IPS DF 6.9 (cell line): ENCODE data around the gene CPEB3.

Experiments used
- DNase-seq: peaks from one replicate; pipeline ENCODE4 v3.0.0-alpha.2; 2013; ENCODE audit warnings: low read depth, low spot score
- H3K27ac ChIP-seq: one replicate; pipeline ENCODE4 v1.5.1; 2013; ENCODE audit warnings: low read length, control low read depth
- H3K27me3 ChIP-seq: 2 replicates; pipeline ENCODE4 v1.6.1; 2013; ENCODE audit warnings: mild to moderate bottlenecking, low read length; ENCODE audit not compliant: control insufficient read depth, insufficient read depth
- H3K36me3 ChIP-seq: 2 replicates; pipeline ENCODE4 v1.6.1; 2013; ENCODE audit warnings: low read length; ENCODE audit not compliant: control insufficient read depth, insufficient read depth
- H3K4me1 ChIP-seq: 2 replicates; pipeline ENCODE4 v1.6.1; 2013; ENCODE audit warnings: low read length; ENCODE audit not compliant: control insufficient read depth, insufficient read depth
- H3K4me3 ChIP-seq: 2 replicates; pipeline ENCODE4 v1.5.1; 2013; ENCODE audit warnings: mild to moderate bottlenecking, low read length
- H3K9me3 ChIP-seq: 2 replicates; pipeline ENCODE4 v1.6.1; 2013; ENCODE audit warnings: low read length, inconsistent platforms; ENCODE audit not compliant: control insufficient read depth, insufficient read depth
- WGBS: extraction: QIAGEN DNeasy Blood & Tissue Kit; methylation state at CpG from one replicate; pipeline ENCODE4 v1.1.7; 2013; ENCODE audit warnings: mixed read lengths, missing lambda C conversion rate; ENCODE audit not compliant: insufficient read length, insufficient coverage; 5-methylcytosine and 5-hydroxymethylcytosine counted together

CPEB3 gene

DNA sequence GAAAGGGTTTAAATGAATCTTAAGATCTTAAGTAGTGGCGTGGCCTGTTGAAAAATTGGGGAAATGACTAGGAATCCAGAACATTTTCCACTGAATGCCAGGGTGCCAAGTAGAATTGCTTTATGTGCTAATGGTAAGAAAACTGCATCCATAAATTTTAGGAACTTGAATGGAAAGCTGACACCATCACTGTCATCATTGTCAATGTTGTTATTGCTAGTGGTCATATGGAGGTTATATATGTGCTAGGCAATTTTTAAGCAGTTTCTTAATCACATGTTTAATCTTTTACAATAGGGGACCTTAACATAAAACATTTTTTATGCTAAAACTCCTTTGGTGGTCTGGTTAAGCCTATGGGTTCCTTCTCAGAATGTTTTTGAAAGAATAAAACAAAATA, 13.2 kb upstream of the CPEB3 start:
- Histone ChIP-seq H3K36me3 (no peaks in the 10 kb centered on the region), H3K9me3 (no peaks in the 10 kb centered on the region), H3K4me3 (no peak overlapping the region), H3K27ac (no peak overlapping the region), H3K4me1 (no peaks in the 10 kb centered on the region; the same call in 1 of the 2 replicates), H3K27me3 (no peaks in the 10 kb centered on the region)
- 100% methylated on average over 1 of the region's 1 CpG for WGBS
- DNase-seq = no peak

GRCh38 chr10:92303096-92303495, 12.2 kb upstream of the CPEB3 start:
- no peaks in the 10 kb centered on the region for H3K36me3 ChIP-seq
- H3K27me3 ChIP-seq = no peaks in the 10 kb centered on the region
- H3K27ac ChIP-seq = no peak overlapping the region
- H3K9me3 ChIP-seq = no peaks in the 10 kb centered on the region
- no peaks in the 10 kb centered on the region; the same call in 1 of the 2 replicates for H3K4me1 ChIP-seq
- DNase-seq = no peak
- no peak overlapping the region for H3K4me3 ChIP-seq

DNA sequence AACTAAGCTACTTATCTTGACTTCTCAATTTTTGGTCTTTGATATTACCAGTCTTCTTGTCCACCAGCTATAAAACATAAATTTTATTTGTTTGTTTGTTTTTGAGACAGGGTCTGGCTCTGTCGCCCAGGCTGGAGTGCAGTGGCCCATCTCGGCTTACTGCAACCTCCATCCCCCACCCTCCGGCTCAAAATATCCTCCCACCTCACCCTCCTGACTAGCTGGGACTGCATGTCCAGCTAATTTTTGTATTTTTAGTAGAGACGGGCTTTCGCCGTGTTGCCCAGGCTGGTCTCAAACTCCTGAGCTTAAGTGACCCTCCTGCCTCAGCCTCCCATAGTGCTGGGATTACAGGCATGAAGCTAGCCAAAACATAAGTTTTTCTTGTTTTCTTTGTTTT, 7.6 kb upstream of the CPEB3 start:
- no peak for DNase-seq
- Histone ChIP-seq H3K27ac (no peak overlapping the region), H3K27me3 (no peaks in the 10 kb centered on the region), H3K36me3 (no peaks in the 10 kb centered on the region), H3K4me1 (no peaks in the 10 kb centered on the region), H3K9me3 (no peaks in the 10 kb centered on the region), H3K4me3 (no peak overlapping the region)
- no CpG with 5 or more reads among the region's 6 CpGs for WGBS

- H3K27me3 ChIP-seq = no peaks in the 10 kb centered on the region
- peak overlapping the region; percentile 90; the same call in 1 of the 2 replicates for H3K4me3 ChIP-seq
- DNase-seq = no peak
- H3K27ac ChIP-seq = no peak overlapping the region
- WGBS = no CpG with 5 or more reads among the region's 17 CpGs
- H3K4me1 ChIP-seq = no peaks in the 10 kb centered on the region
- no peaks in the 10 kb centered on the region for H3K9me3 ChIP-seq
- H3K36me3 ChIP-seq = no peaks in the 10 kb centered on the region
These were observed 1.3 kb upstream of the CPEB3 start for GRCh38 chr10:92291921-92292845.

GRCh38 chr10:92291616-92291865, 663 bp upstream of the CPEB3 start:
- no peaks in the 10 kb centered on the region for H3K36me3 ChIP-seq
- no peak for DNase-seq
- H3K9me3 ChIP-seq = no peaks in the 10 kb centered on the region
- no peaks in the 10 kb centered on the region for H3K4me1 ChIP-seq
- no peaks in the 10 kb centered on the region for H3K27me3 ChIP-seq
- H3K4me3 ChIP-seq = peak overlapping the region; percentile 90
- H3K27ac ChIP-seq = no peak overlapping the region
- no CpG with 5 or more reads among the region's 10 CpGs for WGBS

GRCh38 chr10:92290076-92290836, 622 bp downstream of the CPEB3 start:
- H3K9me3 ChIP-seq = no peaks in the 10 kb centered on the region
- H3K27ac ChIP-seq = no peak overlapping the region
- WGBS = no CpG with 5 or more reads among the region's 33 CpGs
- no peaks in the 10 kb centered on the region for H3K36me3 ChIP-seq
- H3K4me3 ChIP-seq = peak overlapping the region; percentile 90
- DNase-seq = no peak
- H3K27me3 ChIP-seq = no peaks in the 10 kb centered on the region
- H3K4me1 ChIP-seq = no peaks in the 10 kb centered on the region

GRCh38 chr10:92284112-92284704, 6.7 kb downstream of the CPEB3 start:
- no peak overlapping the region for H3K27ac ChIP-seq

GRCh38 chr10:92278996-92279696, 11.7 kb downstream of the CPEB3 start:
- no peaks in the 10 kb centered on the region for H3K9me3 ChIP-seq
- H3K4me3 ChIP-seq = no peak overlapping the region
- DNase-seq = no peak
- no peaks in the 10 kb centered on the region for H3K36me3 ChIP-seq
- H3K4me1 ChIP-seq = no peaks in the 10 kb centered on the region
- no peak overlapping the region for H3K27ac ChIP-seq
- WGBS = no CpG with 5 or more reads among the region's 4 CpGs
- no peaks in the 10 kb centered on the region for H3K27me3 ChIP-seq

More at GRCh38 chr10:92284112-92284704, 6.7 kb downstream of the CPEB3 start:
- H3K27me3 ChIP-seq = no peaks in the 10 kb centered on the region
- no peak overlapping the region for H3K4me3 ChIP-seq
- no CpG with 5 or more reads among the region's 10 CpGs for WGBS
- H3K4me1 ChIP-seq = no peaks in the 10 kb centered on the region
- DNase-seq = no peak
- no peaks in the 10 kb centered on the region for H3K36me3 ChIP-seq
- no peaks in the 10 kb centered on the region for H3K9me3 ChIP-seq

DNA sequence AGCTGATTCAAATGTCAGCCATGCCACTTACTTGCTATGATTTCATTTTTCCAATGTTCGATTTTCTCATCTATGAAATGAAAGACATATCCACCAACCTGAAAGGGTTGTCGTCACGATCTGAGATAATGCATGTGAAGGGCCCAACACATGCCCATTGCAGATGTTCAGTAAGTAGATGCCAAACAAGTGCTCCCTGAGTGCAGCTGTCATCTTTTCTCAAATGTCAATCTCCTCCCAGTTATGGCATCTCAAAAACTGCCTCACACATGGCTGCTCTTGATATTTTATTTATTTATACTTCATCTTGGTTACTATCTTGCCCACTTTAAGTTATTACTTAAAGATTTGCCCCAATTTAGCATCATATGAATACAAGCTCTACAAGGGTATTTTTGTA, 16.8 kb downstream of the CPEB3 start:
- H3K4me1 ChIP-seq = no peaks in the 10 kb centered on the region
- WGBS = no CpG with 5 or more reads among the region's 3 CpGs
- no peak for DNase-seq
- H3K27ac ChIP-seq = no peak overlapping the region
- no peaks in the 10 kb centered on the region for H3K9me3 ChIP-seq
- no peak overlapping the region for H3K4me3 ChIP-seq
- H3K27me3 ChIP-seq = no peaks in the 10 kb centered on the region
- H3K36me3 ChIP-seq = no peaks in the 10 kb centered on the region

- no peaks in the 10 kb centered on the region for H3K27me3 ChIP-seq
- no peaks in the 10 kb centered on the region for H3K9me3 ChIP-seq
- WGBS = no CpG with 5 or more reads among the region's 2 CpGs
- no peaks in the 10 kb centered on the region for H3K4me1 ChIP-seq
- no peak for DNase-seq
- no peak overlapping the region for H3K4me3 ChIP-seq
- no peaks in the 10 kb centered on the region for H3K36me3 ChIP-seq
- H3K27ac ChIP-seq = no peak overlapping the region
These were observed 22.1 kb downstream of the CPEB3 start for GRCh38 chr10:92268748-92269147.
